ENCODE measurements around the gene PPP1R14D. TPM values are rescaled to one million over a fixed set of nuclear protein-coding genes. Genes with fewer than 3 reads are reported as not detected.

PPP1R14D gene
- total RNA-seq, 1 experiment from 2014 or later, result not detected

DNA sequence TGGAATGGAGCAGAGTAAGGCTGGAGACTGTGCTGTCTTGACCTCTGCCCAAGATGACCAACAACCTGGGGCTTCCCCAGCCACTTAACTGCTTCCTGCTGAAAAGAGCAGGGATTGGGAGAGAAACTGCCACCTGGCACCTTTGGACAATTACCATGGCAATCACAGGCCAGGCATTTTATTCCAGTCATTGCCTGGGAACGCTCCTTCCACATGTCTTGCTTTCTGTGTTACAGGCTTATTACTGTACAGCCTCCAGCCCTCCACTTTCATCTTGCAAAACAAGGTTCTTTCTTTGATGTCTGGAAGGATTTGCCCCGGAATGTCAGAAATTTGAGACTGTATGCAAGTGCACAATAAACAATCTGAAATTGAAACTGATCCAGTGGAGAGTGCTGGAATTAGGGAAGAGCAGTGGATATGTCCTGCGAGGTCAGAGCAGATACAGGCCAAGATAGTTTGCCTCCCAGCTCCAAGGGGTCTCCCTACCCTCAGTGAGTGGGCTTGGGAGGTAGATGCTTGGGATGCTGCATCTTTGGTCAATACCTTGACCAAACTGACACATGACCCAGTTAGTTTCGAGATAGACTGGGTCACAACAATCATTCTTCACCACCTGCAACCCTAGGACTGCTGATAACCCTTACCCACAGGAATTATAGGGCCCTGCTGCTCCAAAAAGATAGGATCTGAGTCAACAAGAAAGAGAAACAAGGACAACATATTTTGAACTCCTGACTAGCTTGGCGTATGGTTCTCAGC is 2.7 kb downstream of the PPP1R14D start:
- Histone ChIP-seq H3K18ac (ENCODE audit: insufficient read length, low read depth, low read length) (no peak overlapping the region), H2AFZ (ENCODE audit: low read length) (no peak overlapping the region), H2BK120ac (ENCODE audit: low read depth, low read length, poor library complexity, severe bottlenecking) (no peak overlapping the region), H4K20me1 (ENCODE audit: control insufficient read depth, insufficient read depth, insufficient read length) (no peaks in the 10 kb centered on the region), H3K14ac (ENCODE audit: insufficient read depth, low read length) (no peak overlapping the region), H3K9ac (ENCODE audit: extremely low read depth, insufficient read length, low read length) (no peak overlapping the region), H2BK12ac (ENCODE audit: insufficient read length, low read depth, low read length) (no peak overlapping the region), H2BK20ac (ENCODE audit: low read depth, low read length, poor library complexity, severe bottlenecking) (no peak overlapping the region), H3K23me2 (ENCODE audit: insufficient read length, low read depth, low read length, poor library complexity, severe bottlenecking) (no peaks in the 10 kb centered on the region), H2BK15ac (ENCODE audit: low read depth, low read length) (no peak overlapping the region), H3K27ac (ENCODE audit: insufficient read length, low read depth, low read length) (no peak overlapping the region), H3K79me2 (ENCODE audit: insufficient read depth, low read length) (no peaks in the 10 kb centered on the region), H4K8ac (replicated peaks; ENCODE audit: insufficient read length, low read depth, low read length) (no peak overlapping the region), H3K23ac (ENCODE audit: insufficient read length, low read depth, low read length) (no peak overlapping the region), H3T11ph (ENCODE audit: low read length) (no peak overlapping the region), H3K79me1 (ENCODE audit: insufficient read depth, low read depth, low read length, poor library complexity, severe bottlenecking) (no peaks in the 10 kb centered on the region), H4K91ac (ENCODE audit: insufficient read length, low read depth, low read length) (no peak overlapping the region), H2AK5ac (ENCODE audit: insufficient read length, low read length) (no peak overlapping the region), H2BK5ac (ENCODE audit: insufficient read length, low read length) (no peak overlapping the region), H3K4ac (ENCODE audit: low read depth, low read length) (no peak overlapping the region), H3K27me3 (ENCODE audit: insufficient read depth, low read length) (no peaks in the 10 kb centered on the region), H3K4me1 (ENCODE audit: insufficient read depth, low read length) (peaks cover 2% of the 10 kb centered on the region; the same call in 1 of the 2 replicates), H3K4me2 (ENCODE audit: insufficient read depth, insufficient read length, low read length) (no peak overlapping the region), H3K56ac (ENCODE audit: insufficient read length, low read depth, low read length) (no peak overlapping the region), H3K9me3 (ENCODE audit: control insufficient read depth, low read depth, low read length) (no peaks in the 10 kb centered on the region), H4K5ac (ENCODE audit: insufficient read length, low read depth, low read length) (no peak overlapping the region)
- no peak overlapping the region for H3K4me3 Mint-ChIP-seq
- no CpG with 5 or more reads among the region's 5 CpGs for WGBS (ENCODE audit: extremely low coverage, insufficient read length, low lambda C conversion rate)
- TF ChIP-seq, protein P1, sequence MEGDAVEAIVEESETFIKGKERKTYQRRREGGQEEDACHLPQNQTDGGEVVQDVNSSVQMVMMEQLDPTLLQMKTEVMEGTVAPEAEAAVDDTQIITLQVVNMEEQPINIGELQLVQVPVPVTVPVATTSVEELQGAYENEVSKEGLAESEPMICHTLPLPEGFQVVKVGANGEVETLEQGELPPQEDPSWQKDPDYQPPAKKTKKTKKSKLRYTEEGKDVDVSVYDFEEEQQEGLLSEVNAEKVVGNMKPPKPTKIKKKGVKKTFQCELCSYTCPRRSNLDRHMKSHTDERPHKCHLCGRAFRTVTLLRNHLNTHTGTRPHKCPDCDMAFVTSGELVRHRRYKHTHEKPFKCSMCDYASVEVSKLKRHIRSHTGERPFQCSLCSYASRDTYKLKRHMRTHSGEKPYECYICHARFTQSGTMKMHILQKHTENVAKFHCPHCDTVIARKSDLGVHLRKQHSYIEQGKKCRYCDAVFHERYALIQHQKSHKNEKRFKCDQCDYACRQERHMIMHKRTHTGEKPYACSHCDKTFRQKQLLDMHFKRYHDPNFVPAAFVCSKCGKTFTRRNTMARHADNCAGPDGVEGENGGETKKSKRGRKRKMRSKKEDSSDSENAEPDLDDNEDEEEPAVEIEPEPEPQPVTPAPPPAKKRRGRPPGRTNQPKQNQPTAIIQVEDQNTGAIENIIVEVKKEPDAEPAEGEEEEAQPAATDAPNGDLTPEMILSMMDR (conservative IDR thresholded peaks at IDR 0.05), result no peak
- no peak for DNase-seq
- H3K36me3 Mint-ChIP-seq (ENCODE audit: insufficient read depth in 1 of 3, low read depth in 3 of 3), result no peaks in the 10 kb centered on the region
- no peaks in the 10 kb centered on the region; the same call in 1 of the 2 replicates for H3K27me3 Mint-ChIP-seq (ENCODE audit: low read depth)
- no peak overlapping the region for H3K27ac Mint-ChIP-seq
- H3K4me1 Mint-ChIP-seq, result peaks cover 5 to 6% of the 10 kb centered on the region in 2 experiments
- no peaks in the 10 kb centered on the region for H3K9me3 Mint-ChIP-seq

Measured in H9 (cell line).